Activated naive CD4-positive, alpha-beta T cell treated with anti-CD3 and anti-CD28 coated beads, Interleukin-2, amount 10 ng/mL, durations not matched to agents 5 hours and 36 hours (primary cell): ENCODE results near the gene BTN1A1. TPM values are rescaled to one million over a fixed set of nuclear protein-coding genes. Genes with fewer than 3 reads are reported as not detected.

Source experiments
- total RNA-seq, 2 experiments: library from RNA; stranded (reverse); gene quantifications; one replicate each; pipeline ENCODE4 v1.2.3, GENCODE V29; 2021

Gene BTN1A1
- total RNA-seq, result not detected

GRCh38 chr6:26500102-26500501 lies at the start of gene BTN1A1:
Gene BTN1A1 (plus strand): TSS chr6:26500303. CDS start chr6:26501287, 984 bp downstream.

GRCh38 chr6:26457806-26458688 lies 42.1 kb upstream of the BTN1A1 start, which contains the start of gene BTN2A1:
Gene BTN2A1 (plus strand): TSS chr6:26457955. CDS start chr6:26458637, 682 bp downstream.

GRCh38 chr6:26537846-26538571 lies 37.9 kb downstream of the BTN1A1 start, which contains the start of gene HMGN4:
Gene HMGN4 (plus strand): TSS chr6:26538366. CDS start chr6:26545207, 6,841 bp downstream.

Other genes starting within 250 kb of the BTN1A1 start
- 100 to 1,000 TPM; 134 to 146 TPM for gene BTN3A2, start 135.1 kb upstream of the BTN1A1 start, total RNA-seq
- 10 to 100 TPM; 14.2 to 15.3 TPM for gene BTN2A2, start 117.2 kb upstream of the BTN1A1 start, total RNA-seq
- 100 to 1,000 TPM in 1 of 2 experiments, 10 to 100 TPM in 1; 98.6 to 102 TPM for gene BTN3A1, start 98.0 kb upstream of the BTN1A1 start, total RNA-seq
- gene BTN3A3, start 59.8 kb upstream of the BTN1A1 start, total RNA-seq, result 10 to 100 TPM; 78.5 to 82.0 TPM
- gene BTN2A1, start 42.3 kb upstream of the BTN1A1 start, total RNA-seq, result 10 to 100 TPM; 28.9 to 33.3 TPM
- gene HMGN4, start 38.1 kb downstream of the BTN1A1 start, total RNA-seq, result 10 to 100 TPM; 94.2 to 98.6 TPM
- 10 to 100 TPM; 27.2 to 28.0 TPM for gene ABT1, start 96.7 kb downstream of the BTN1A1 start, total RNA-seq
- 10 to 100 TPM; 11.1 to 12.6 TPM for gene ZNF322, start 159.4 kb downstream of the BTN1A1 start, total RNA-seq